Panc1 (cell line): Measurements from ENCODE around the gene MYO16. TPM values are rescaled to one million over a fixed set of nuclear protein-coding genes. Genes with fewer than 3 reads are reported as not detected.

Experiments used
- ATAC-seq: fragments of 200-7000 bp; cut with Tn5 transposase; 2 replicates; pipeline ENCODE4 v1.9.1; 2020; ENCODE audit warnings: mild to moderate bottlenecking, moderate library complexity
- BruUV-seq: library from RNA; stranded (reverse); fragments of 400-500 nt; replicated peaks from 2 replicates; lab custom pipeline; 2021; lab: Mats Ljungman, UMichigan
- CTCF ChIA-PET: fragments of 300-600 bp; sonication (Branson Sonifier 250); formaldehyde crosslinking; loops from one replicate; lab custom pipeline; 2022; ENCODE audit warnings: antibody characterized with exemption; lab: Charles Lee
- POLR2A ChIA-PET: fragments of 300-600 bp; sonication (Branson Sonifier 250); formaldehyde crosslinking; loops from one replicate; lab custom pipeline; 2022; ENCODE audit warnings: antibody characterized with exemption; lab: Charles Lee
- DNase-seq: peaks from one replicate; pipeline ENCODE4 v3.0.0-alpha.2; 2010; ENCODE audit warnings: low read depth, low spot score
- H3K27ac ChIP-seq: 2 replicates; pipeline ENCODE4 v1.5.1; 2011; ENCODE audit warnings: mild to moderate bottlenecking, low read length, inconsistent platforms
- H3K27me3 ChIP-seq: fragments of 200-500 bp; sonication (Bioruptor generic); 2 replicates; pipeline ENCODE4 v1.6.0; 2014; ENCODE audit warnings: low read length, inconsistent platforms; ENCODE audit not compliant: control insufficient read depth, insufficient read depth
- H3K36me3 ChIP-seq: fragments of 200-500 bp; sonication (Bioruptor generic); 2 replicates; pipeline ENCODE4 v1.5.1; 2014; ENCODE audit warnings: inconsistent platforms, mild to moderate bottlenecking, low read length, moderate library complexity; ENCODE audit not compliant: control insufficient read depth, insufficient read depth
- H3K4me1 ChIP-seq: 2 replicates; pipeline ENCODE4 v1.5.1; 2011; ENCODE audit warnings: inconsistent platforms, mild to moderate bottlenecking, low read length, moderate library complexity; ENCODE audit not compliant: control insufficient read depth, insufficient read depth
- H3K4me3 ChIP-seq, 2 experiments: 2 replicates each; pipeline ENCODE4 v1.5.1; 2011 to 2012; ENCODE audit warnings: low read depth in 2 of 2, low read length in 2 of 2, mild to moderate bottlenecking in 2 of 2, inconsistent platforms in 1 of 2, moderate library complexity in 1 of 2
- H3K9me3 ChIP-seq: fragments of 200-500 bp; sonication (Bioruptor generic); 2 replicates; pipeline ENCODE4 v1.5.1; 2014; ENCODE audit warnings: low read depth, mild to moderate bottlenecking, inconsistent platforms, low read length, moderate library complexity; ENCODE audit not compliant: control insufficient read depth, insufficient read depth
- POLR2AphosphoS5 ChIP-seq: IDR thresholded peaks from 2 replicates; pipeline ENCODE4 v1.6.1; 2012; ENCODE audit warnings: mild to moderate bottlenecking, low read depth, low read length, moderate library complexity
- SIN3A ChIP-seq: IDR thresholded peaks from 2 replicates; pipeline ENCODE4 v1.6.1; 2012; ENCODE audit warnings: low read depth, mild to moderate bottlenecking, low read length, moderate library complexity, borderline replicate concordance; ENCODE audit not compliant: insufficient read depth
- TCF7L2 ChIP-seq: IDR thresholded peaks from 2 replicates; pipeline ENCODE4 v1.6.1; 2011; ENCODE audit warnings: mild to moderate bottlenecking, low read depth, low read length, inconsistent platforms
- in situ Hi-C: cut with HindIII; loops from 2 replicates; pipeline ENCODE4 v1.10.0; 2016; ENCODE audit warnings: low sequenced_read_pairs, low pct_unique_long_range_greater_than_20kb
- intact Hi-C: fragments of 100-400 bp; cut with micrococcal nuclease; formaldehyde crosslinking; loops from one replicate; pipeline ENCODE4 v1.10.0; 2022; ENCODE audit not compliant: unreplicated experiment
- total RNA-seq: library from RNA; stranded (reverse); gene quantifications from one replicate; pipeline ENCODE4 v1.2.1, GENCODE V29; 2021; ENCODE audit not compliant: unreplicated experiment
- TF ChIP-seq, protein P1 (sequence below), 2 experiments: IDR thresholded peaks; 2 replicates each; pipeline ENCODE4 v1.6.1; 2011 to 2012; ENCODE audit warnings: low read depth in 2 of 2, control low read depth in 1 of 2, low read length in 1 of 2, mild to moderate bottlenecking in 1 of 2, moderate library complexity in 1 of 2; ENCODE audit not compliant: insufficient read depth in 1 of 2
- TF ChIP-seq, protein P2 (sequence below): fragments of 450-650 bp; IDR thresholded peaks from 2 replicates; pipeline ENCODE4 v1.5.1; 2017; ENCODE audit warnings: mild to moderate bottlenecking

The MYO16 gene
- total RNA-seq, 1 experiment from 2014 or later: 0.08 TPM

- DNase-seq (no peak), ATAC-seq (no peak; the same call in 1 of the 2 replicates)
- Histone ChIP-seq H3K4me1 (peaks cover 5% of the 10 kb centered on the region; the same call in 1 of the 2 replicates), H3K36me3 (no peaks in the 10 kb centered on the region), H3K4me3 (no peak overlapping the region), H3K27ac (peak overlapping the region; percentile 44; the same call in 1 of the 2 replicates), H3K9me3 (no peaks in the 10 kb centered on the region), H3K27me3 (no peaks in the 10 kb centered on the region)
- intact Hi-C loops: no loop called here
- in situ Hi-C loops: no loop called here
- ChIA-PET POLR2A (interaction anchor here (0.5 kb wide), 1 partner anchor 1007 kb away, joined by 7 read pairs; no protein-coding TSS in a partner anchor), CTCF (no interaction called here)
- BruUV-seq: no TSS peak
- no peak for TF ChIP-seq POLR2AphosphoS5
- TF ChIP-seq, protein P1, sequence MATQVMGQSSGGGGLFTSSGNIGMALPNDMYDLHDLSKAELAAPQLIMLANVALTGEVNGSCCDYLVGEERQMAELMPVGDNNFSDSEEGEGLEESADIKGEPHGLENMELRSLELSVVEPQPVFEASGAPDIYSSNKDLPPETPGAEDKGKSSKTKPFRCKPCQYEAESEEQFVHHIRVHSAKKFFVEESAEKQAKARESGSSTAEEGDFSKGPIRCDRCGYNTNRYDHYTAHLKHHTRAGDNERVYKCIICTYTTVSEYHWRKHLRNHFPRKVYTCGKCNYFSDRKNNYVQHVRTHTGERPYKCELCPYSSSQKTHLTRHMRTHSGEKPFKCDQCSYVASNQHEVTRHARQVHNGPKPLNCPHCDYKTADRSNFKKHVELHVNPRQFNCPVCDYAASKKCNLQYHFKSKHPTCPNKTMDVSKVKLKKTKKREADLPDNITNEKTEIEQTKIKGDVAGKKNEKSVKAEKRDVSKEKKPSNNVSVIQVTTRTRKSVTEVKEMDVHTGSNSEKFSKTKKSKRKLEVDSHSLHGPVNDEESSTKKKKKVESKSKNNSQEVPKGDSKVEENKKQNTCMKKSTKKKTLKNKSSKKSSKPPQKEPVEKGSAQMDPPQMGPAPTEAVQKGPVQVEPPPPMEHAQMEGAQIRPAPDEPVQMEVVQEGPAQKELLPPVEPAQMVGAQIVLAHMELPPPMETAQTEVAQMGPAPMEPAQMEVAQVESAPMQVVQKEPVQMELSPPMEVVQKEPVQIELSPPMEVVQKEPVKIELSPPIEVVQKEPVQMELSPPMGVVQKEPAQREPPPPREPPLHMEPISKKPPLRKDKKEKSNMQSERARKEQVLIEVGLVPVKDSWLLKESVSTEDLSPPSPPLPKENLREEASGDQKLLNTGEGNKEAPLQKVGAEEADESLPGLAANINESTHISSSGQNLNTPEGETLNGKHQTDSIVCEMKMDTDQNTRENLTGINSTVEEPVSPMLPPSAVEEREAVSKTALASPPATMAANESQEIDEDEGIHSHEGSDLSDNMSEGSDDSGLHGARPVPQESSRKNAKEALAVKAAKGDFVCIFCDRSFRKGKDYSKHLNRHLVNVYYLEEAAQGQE (IDR thresholded peaks at IDR 0.05; ENCODE audit: insufficient read depth in 1 of 2, low read depth in 2 of 2, low read length in 1 of 2): no peak
- TF ChIP-seq TCF7L2: no peak
- TF ChIP-seq, protein P2, sequence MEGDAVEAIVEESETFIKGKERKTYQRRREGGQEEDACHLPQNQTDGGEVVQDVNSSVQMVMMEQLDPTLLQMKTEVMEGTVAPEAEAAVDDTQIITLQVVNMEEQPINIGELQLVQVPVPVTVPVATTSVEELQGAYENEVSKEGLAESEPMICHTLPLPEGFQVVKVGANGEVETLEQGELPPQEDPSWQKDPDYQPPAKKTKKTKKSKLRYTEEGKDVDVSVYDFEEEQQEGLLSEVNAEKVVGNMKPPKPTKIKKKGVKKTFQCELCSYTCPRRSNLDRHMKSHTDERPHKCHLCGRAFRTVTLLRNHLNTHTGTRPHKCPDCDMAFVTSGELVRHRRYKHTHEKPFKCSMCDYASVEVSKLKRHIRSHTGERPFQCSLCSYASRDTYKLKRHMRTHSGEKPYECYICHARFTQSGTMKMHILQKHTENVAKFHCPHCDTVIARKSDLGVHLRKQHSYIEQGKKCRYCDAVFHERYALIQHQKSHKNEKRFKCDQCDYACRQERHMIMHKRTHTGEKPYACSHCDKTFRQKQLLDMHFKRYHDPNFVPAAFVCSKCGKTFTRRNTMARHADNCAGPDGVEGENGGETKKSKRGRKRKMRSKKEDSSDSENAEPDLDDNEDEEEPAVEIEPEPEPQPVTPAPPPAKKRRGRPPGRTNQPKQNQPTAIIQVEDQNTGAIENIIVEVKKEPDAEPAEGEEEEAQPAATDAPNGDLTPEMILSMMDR: no peak
- no peak for TF ChIP-seq SIN3A
These were observed 583.2 kb downstream of the MYO16 start for GRCh38 chr13:109212650-109213049.

DNA sequence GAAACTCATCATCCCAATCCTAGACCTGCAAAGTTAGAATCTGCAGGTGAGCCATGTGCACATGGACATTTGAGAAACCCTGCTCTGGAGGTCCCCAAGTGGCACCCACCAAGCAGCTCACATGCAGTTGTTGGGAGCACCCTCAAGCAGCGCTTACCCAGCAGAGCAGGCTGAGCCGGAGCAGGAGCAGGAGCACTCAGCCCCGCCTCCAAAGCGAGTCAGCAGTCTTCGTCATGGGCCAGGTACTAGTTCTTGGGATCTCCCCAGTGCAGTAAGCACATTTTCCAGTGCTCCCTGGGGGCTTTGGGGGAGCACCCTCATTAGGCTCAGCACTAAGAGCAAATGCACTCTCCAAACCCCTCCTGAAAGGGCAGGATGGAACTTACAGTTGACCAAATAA is 584.3 kb downstream of the MYO16 start:
- H3K4me3 ChIP-seq: no peak overlapping the region
- ChIA-PET CTCF (no interaction called here), POLR2A (no interaction called here)
- no peaks in the 10 kb centered on the region for H3K36me3 ChIP-seq
- no peaks in the 10 kb centered on the region for H3K9me3 ChIP-seq
- intact Hi-C loops (no loop called here), in situ Hi-C loops (no loop called here)
- no TSS peak for BruUV-seq
- no peak overlapping the region for H3K27ac ChIP-seq
- DNase-seq: no peak
- H3K4me1 ChIP-seq: peaks cover 5% of the 10 kb centered on the region; the same call in 1 of the 2 replicates
- TF ChIP-seq POLR2AphosphoS5 (no peak), TCF7L2 (no peak), SIN3A (no peak)
- TF ChIP-seq, protein P1 (IDR thresholded peaks at IDR 0.05; ENCODE audit: insufficient read depth in 1 of 2, low read depth in 2 of 2, low read length in 1 of 2): no peak
- TF ChIP-seq, protein P2: no peak
- H3K27me3 ChIP-seq: no peaks in the 10 kb centered on the region
- 0 out of 2 replicates have a peak, but pooled peaks have one; percentile 48 for ATAC-seq
